ENCODE measurements around the gene OR51A4. TPM values are rescaled to one million over a fixed set of nuclear protein-coding genes. Genes with fewer than 3 reads are reported as not detected.

Gene OR51A4
- total RNA-seq, 6 experiments from 2014 or later, result not detected

- Mint-ChIP-seq H3K27ac (no peak within 1 kb of the TSS), H3K9me3 (peaks cover 59% of the 10 kb centered on the region), H3K4me1 (ENCODE audit: low read depth) (no peaks in the 10 kb centered on the region), H3K4me3 (no peak within 1 kb of the TSS), H3K36me3 (ENCODE audit: low read depth) (peaks cover 20% of the 10 kb centered on the region), H3K27me3 (ENCODE audit: insufficient read depth) (no peaks in the 10 kb centered on the region; the same call in 1 of the 2 replicates)
- no peak for DNase-seq
- no peak for TF ChIP-seq CTCF (IDR thresholded peaks at IDR 0.05)
These were observed 28.2 kb downstream of the OR51A4 start, which contains the start of gene OR51G2 for GRCh38 chr11:4919250-4919649. TSS of gene OR51G2 (minus strand) at chr11:4919350. CDS start at chr11:4915663, 3,687 bp downstream.

- Mint-ChIP-seq H3K4me3 (no peak overlapping the region), H3K27me3 (ENCODE audit: insufficient read depth) (peaks cover 2% of the 10 kb centered on the region), H3K9me3 (peaks cover 61% of the 10 kb centered on the region), H3K4me1 (ENCODE audit: low read depth) (no peaks in the 10 kb centered on the region), H3K27ac (no peak overlapping the region), H3K36me3 (ENCODE audit: low read depth) (peaks cover 14% of the 10 kb centered on the region)
- no peak for DNase-seq
- TF ChIP-seq CTCF (IDR thresholded peaks at IDR 0.05), result no peak
These were observed 30.8 kb downstream of the OR51A4 start for GRCh38 chr11:4916581-4916980.

GRCh38 chr11:4903484-4903883 lies 43.9 kb downstream of the OR51A4 start, which contains the start of gene OR51A7:
TSS of gene OR51A7 (plus strand) at chr11:4903783. CDS start at chr11:4907370, 3,587 bp downstream.
- no peak for DNase-seq
- no peak within 1 kb of the TSS for H3K4me3 Mint-ChIP-seq
- peaks cover 23% of the 10 kb centered on the region for H3K9me3 Mint-ChIP-seq
- no peak within 1 kb of the TSS for H3K27ac Mint-ChIP-seq
- no peaks in the 10 kb centered on the region for H3K27me3 Mint-ChIP-seq (ENCODE audit: insufficient read depth)
- no peak for TF ChIP-seq CTCF (IDR thresholded peaks at IDR 0.05)
- H3K4me1 Mint-ChIP-seq (ENCODE audit: low read depth), result no peaks in the 10 kb centered on the region
- H3K36me3 Mint-ChIP-seq (ENCODE audit: low read depth), result no peaks in the 10 kb centered on the region

Other genes with a start within 250 kb of the OR51A4 start
- under 1 TPM in 4 of 6 experiments, not detected in 2; 0.09 to 0.32 (median 0.12) TPM for gene OR51E2, start 249.8 kb downstream of the OR51A4 start, total RNA-seq (2021; fragmentation: NEBNext Ultra II Directional; extraction: Animal tissue kit (Norgen Biotek cat#: 25700))
- gene MMP26, start 242.8 kb downstream of the OR51A4 start, total RNA-seq (2021; fragmentation: NEBNext Ultra II Directional; extraction: Animal tissue kit (Norgen Biotek cat#: 25700)), result not detected
- not detected for gene OR51F1, start 177.7 kb downstream of the OR51A4 start, total RNA-seq (2021; fragmentation: NEBNext Ultra II Directional; extraction: Animal tissue kit (Norgen Biotek cat#: 25700))
- gene OR52R1, start 143.2 kb downstream of the OR51A4 start, total RNA-seq (2021; fragmentation: NEBNext Ultra II Directional; extraction: Animal tissue kit (Norgen Biotek cat#: 25700)), result not detected
- gene OR51F2, start 126.3 kb downstream of the OR51A4 start, total RNA-seq (2021; fragmentation: NEBNext Ultra II Directional; extraction: Animal tissue kit (Norgen Biotek cat#: 25700)), result not detected
- not detected for gene OR51S1, start 98.4 kb downstream of the OR51A4 start, total RNA-seq (2021; fragmentation: NEBNext Ultra II Directional; extraction: Animal tissue kit (Norgen Biotek cat#: 25700))
- gene OR51T1, start 65.7 kb downstream of the OR51A4 start, total RNA-seq (2021; fragmentation: NEBNext Ultra II Directional; extraction: Animal tissue kit (Norgen Biotek cat#: 25700)), result not detected
- not detected for gene OR51A7, start 43.8 kb downstream of the OR51A4 start, total RNA-seq (2021; fragmentation: NEBNext Ultra II Directional; extraction: Animal tissue kit (Norgen Biotek cat#: 25700))
- not detected for gene OR51G2, start 28.3 kb downstream of the OR51A4 start, total RNA-seq (2021; fragmentation: NEBNext Ultra II Directional; extraction: Animal tissue kit (Norgen Biotek cat#: 25700))
- not detected for gene OR51G1, start 23.3 kb downstream of the OR51A4 start, total RNA-seq (2021; fragmentation: NEBNext Ultra II Directional; extraction: Animal tissue kit (Norgen Biotek cat#: 25700))
- not detected for gene OR51A2, start 8.1 kb upstream of the OR51A4 start, total RNA-seq (2021; fragmentation: NEBNext Ultra II Directional; extraction: Animal tissue kit (Norgen Biotek cat#: 25700))
- not detected for gene OR51L1, start 47.2 kb upstream of the OR51A4 start, total RNA-seq (2021; fragmentation: NEBNext Ultra II Directional; extraction: Animal tissue kit (Norgen Biotek cat#: 25700))
- gene OR52J3, start 98.9 kb upstream of the OR51A4 start, total RNA-seq (2021; fragmentation: NEBNext Ultra II Directional; extraction: Animal tissue kit (Norgen Biotek cat#: 25700)), result not detected
- gene OR52E2, start 112.0 kb upstream of the OR51A4 start, total RNA-seq (2021; fragmentation: NEBNext Ultra II Directional; extraction: Animal tissue kit (Norgen Biotek cat#: 25700)), result not detected
- not detected for gene OR52E1, start 122.0 kb upstream of the OR51A4 start, total RNA-seq (2021; fragmentation: NEBNext Ultra II Directional; extraction: Animal tissue kit (Norgen Biotek cat#: 25700))
- not detected for gene OR52A5, start 190.8 kb upstream of the OR51A4 start, total RNA-seq (2021; fragmentation: NEBNext Ultra II Directional; extraction: Animal tissue kit (Norgen Biotek cat#: 25700))
- gene OR52A1, start 207.2 kb upstream of the OR51A4 start, total RNA-seq (2021; fragmentation: NEBNext Ultra II Directional; extraction: Animal tissue kit (Norgen Biotek cat#: 25700)), result not detected

Measured in HFFc6 (cell line).